CD4-positive, alpha-beta T cell (primary cell): ENCODE measurements around the gene KCNMA1. TPM values are rescaled to one million over a fixed set of nuclear protein-coding genes. Genes with fewer than 3 reads are reported as not detected.

Source experiments
- ATAC-seq: fragments of 200-7000 bp; cut with Tn5 transposase; one replicate; pipeline ENCODE4 v1.10.0; 2022; ENCODE audit warnings: mild to moderate bottlenecking; ENCODE audit not compliant: poor library complexity
- CTCF ChIA-PET: fragments of 350-600 bp; sonication (Branson Sonifier 250); formaldehyde crosslinking; loops from one replicate; lab custom pipeline; 2021; ENCODE audit warnings: antibody characterized with exemption, inconsistent platforms; lab: Charles Lee
- POLR2A ChIA-PET: fragments of 350-600 bp; sonication (Branson Sonifier 250); formaldehyde crosslinking; loops from one replicate; lab custom pipeline; 2021; ENCODE audit warnings: antibody characterized with exemption, inconsistent platforms; lab: Charles Lee
- DNase-seq, 14 experiments: peaks; one replicate each; pipeline ENCODE4 v3.0.0-alpha.2; 2013 to 2020; ENCODE audit warnings: mixed read lengths in 2 of 14
- H3K27ac ChIP-seq, 2 donors: one replicate each; pipeline versions ENCODE4 v1.5.1 to v1.7.0; 2013; ENCODE audit warnings: low read length in 2 of 2, low read depth in 1 of 2, mild to moderate bottlenecking in 1 of 2
- H3K27me3 ChIP-seq, 2 experiments: 1 replicate in 1 of 2; 2 replicates in 1 of 2; pipeline versions ENCODE4 v1.6.1 to v1.7.0; 2013; ENCODE audit warnings: low read length in 2 of 2, control low read depth in 1 of 2, mild to moderate bottlenecking in 1 of 2, moderate library complexity in 1 of 2; ENCODE audit not compliant: insufficient read depth in 2 of 2, control insufficient read depth in 1 of 2
- H3K36me3 ChIP-seq: one replicate; pipeline ENCODE4 v1.6.1; 2013; ENCODE audit warnings: low read length, control low read depth; ENCODE audit not compliant: insufficient read depth
- H3K4me1 ChIP-seq: one replicate; pipeline ENCODE4 v1.6.1; 2013; ENCODE audit warnings: low read length, control low read depth; ENCODE audit not compliant: insufficient read depth
- H3K4me3 ChIP-seq: one replicate; pipeline ENCODE4 v1.5.1; 2013; ENCODE audit warnings: mild to moderate bottlenecking, low read length, moderate library complexity
- H3K9me3 ChIP-seq, 2 experiments: 1 replicate in 1 of 2; 2 replicates in 1 of 2; pipeline versions ENCODE4 v1.6.1 to v1.7.0; 2013; ENCODE audit warnings: low read length in 2 of 2, mild to moderate bottlenecking in 2 of 2, control low read depth in 1 of 2, moderate library complexity in 1 of 2; ENCODE audit not compliant: control insufficient read depth in 1 of 2, insufficient read depth in 1 of 2
- H3K27ac Mint-ChIP-seq: one replicate; pipeline ENCODE4 v1.8.0; 2020; ENCODE audit warnings: mixed read lengths
- H3K27me3 Mint-ChIP-seq: one replicate; pipeline ENCODE4 v1.8.0; 2021; ENCODE audit warnings: mixed read lengths
- H3K36me3 Mint-ChIP-seq: one replicate; pipeline ENCODE4 v1.8.0; 2021; ENCODE audit warnings: low read depth, mixed read lengths
- H3K4me1 Mint-ChIP-seq: one replicate; pipeline ENCODE4 v1.8.0; 2021; ENCODE audit warnings: low read depth, mixed read lengths
- H3K4me3 Mint-ChIP-seq: one replicate; pipeline ENCODE4 v1.8.0; 2020; ENCODE audit warnings: mild to moderate bottlenecking, mixed read lengths
- H3K9me3 Mint-ChIP-seq: one replicate; pipeline ENCODE4 v1.8.0; 2020; ENCODE audit warnings: mixed read lengths
- intact Hi-C, 2 experiments: fragments of 100-400 bp; cut with DNase I in 1 of 2; cut with micrococcal nuclease in 1 of 2; formaldehyde crosslinking; loops; one replicate each; pipeline versions ENCODE4 v1.15.1 to v1.9.0; 2023 to 2025; cut with DNase I, micrococcal nuclease
- total RNA-seq, 174 experiments: library from RNA in 2 of 174; stranded (reverse) in 2 of 174; gene quantifications; one replicate each; pipeline ENCODE4 v1.2.3 and lab custom pipeline; 2021 to 2026
- TF ChIP-seq, protein P1 (sequence below): fragments of 200-600 bp; IDR thresholded peaks from one replicate; pipeline ENCODE4 v1.8.0; 2022; ENCODE audit warnings: antibody characterized with exemption, mild to moderate bottlenecking

The KCNMA1 gene
- total RNA-seq, 2 experiments from 2014 or later, result not detected

- POLR2A ChIA-PET, result no interaction called here
- DNase-seq (no peak), ATAC-seq (no peak)
- CTCF ChIA-PET, result no interaction called here
- no peak overlapping the region for H3K27ac Mint-ChIP-seq
- Histone ChIP-seq H3K4me3 (no peak overlapping the region), H3K27ac (no peak overlapping the region), H3K4me1 (no peaks in the 10 kb centered on the region), H3K36me3 (no peaks in the 10 kb centered on the region), H3K9me3 (no peaks in the 10 kb centered on the region), H3K27me3 (peaks cover 0 to 3% of the 10 kb centered on the region in 2 experiments)
- no peak overlapping the region for H3K4me3 Mint-ChIP-seq
- no peaks in the 10 kb centered on the region for H3K4me1 Mint-ChIP-seq
- intact Hi-C loops, result no loop called here
- H3K27me3 Mint-ChIP-seq, result peaks cover 11% of the 10 kb centered on the region
- no peaks in the 10 kb centered on the region for H3K9me3 Mint-ChIP-seq
- no peaks in the 10 kb centered on the region for H3K36me3 Mint-ChIP-seq
- TF ChIP-seq, protein P1, sequence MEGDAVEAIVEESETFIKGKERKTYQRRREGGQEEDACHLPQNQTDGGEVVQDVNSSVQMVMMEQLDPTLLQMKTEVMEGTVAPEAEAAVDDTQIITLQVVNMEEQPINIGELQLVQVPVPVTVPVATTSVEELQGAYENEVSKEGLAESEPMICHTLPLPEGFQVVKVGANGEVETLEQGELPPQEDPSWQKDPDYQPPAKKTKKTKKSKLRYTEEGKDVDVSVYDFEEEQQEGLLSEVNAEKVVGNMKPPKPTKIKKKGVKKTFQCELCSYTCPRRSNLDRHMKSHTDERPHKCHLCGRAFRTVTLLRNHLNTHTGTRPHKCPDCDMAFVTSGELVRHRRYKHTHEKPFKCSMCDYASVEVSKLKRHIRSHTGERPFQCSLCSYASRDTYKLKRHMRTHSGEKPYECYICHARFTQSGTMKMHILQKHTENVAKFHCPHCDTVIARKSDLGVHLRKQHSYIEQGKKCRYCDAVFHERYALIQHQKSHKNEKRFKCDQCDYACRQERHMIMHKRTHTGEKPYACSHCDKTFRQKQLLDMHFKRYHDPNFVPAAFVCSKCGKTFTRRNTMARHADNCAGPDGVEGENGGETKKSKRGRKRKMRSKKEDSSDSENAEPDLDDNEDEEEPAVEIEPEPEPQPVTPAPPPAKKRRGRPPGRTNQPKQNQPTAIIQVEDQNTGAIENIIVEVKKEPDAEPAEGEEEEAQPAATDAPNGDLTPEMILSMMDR, result no peak
Observed at GRCh38 chr10:77510695-77511094, 126.9 kb downstream of the KCNMA1 start.

GRCh38 chr10:77510294-77510693, 127.3 kb downstream of the KCNMA1 start:
- TF ChIP-seq, protein P1, result no peak
- Mint-ChIP-seq H3K4me3 (no peak overlapping the region), H3K36me3 (no peaks in the 10 kb centered on the region), H3K9me3 (no peaks in the 10 kb centered on the region), H3K4me1 (no peaks in the 10 kb centered on the region), H3K27ac (no peak overlapping the region), H3K27me3 (peaks cover 9% of the 10 kb centered on the region)
- H3K9me3 ChIP-seq, result no peaks in the 10 kb centered on the region
- no peak overlapping the region for H3K27ac ChIP-seq
- intact Hi-C loops, result no loop called here
- peaks cover 0 to 3% of the 10 kb centered on the region in 2 experiments for H3K27me3 ChIP-seq
- H3K4me1 ChIP-seq, result no peaks in the 10 kb centered on the region
- ATAC-seq (no peak), DNase-seq (no peak)
- CTCF ChIA-PET, result no interaction called here
- H3K4me3 ChIP-seq, result no peak overlapping the region
- H3K36me3 ChIP-seq, result no peaks in the 10 kb centered on the region
- POLR2A ChIA-PET, result no interaction called here

DNA sequence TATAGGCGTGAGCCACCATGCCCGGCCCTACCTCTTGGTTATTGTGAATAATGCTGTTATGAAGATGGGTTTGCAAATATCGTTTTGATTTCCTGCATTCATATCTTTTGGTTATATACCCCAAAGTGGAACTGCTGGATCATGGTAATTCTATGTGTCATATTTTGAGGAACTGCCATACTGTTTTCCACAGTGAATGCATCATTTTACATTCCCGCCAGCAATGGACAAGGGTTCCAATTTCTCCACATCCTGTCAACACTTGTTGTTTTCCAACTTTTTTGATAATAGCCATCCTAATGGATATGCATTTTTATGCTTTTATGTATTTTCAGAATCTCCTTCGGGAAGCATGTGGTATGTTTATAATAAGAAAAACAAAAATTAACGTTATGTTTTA, 128.2 kb downstream of the KCNMA1 start:
- no peak overlapping the region for H3K27ac ChIP-seq
- Mint-ChIP-seq H3K36me3 (no peaks in the 10 kb centered on the region), H3K27me3 (peaks cover 9% of the 10 kb centered on the region), H3K4me3 (no peak overlapping the region), H3K4me1 (no peaks in the 10 kb centered on the region), H3K9me3 (no peaks in the 10 kb centered on the region), H3K27ac (no peak overlapping the region)
- TF ChIP-seq, protein P1, result no peak
- DNase-seq (no peak), ATAC-seq (no peak)
- ChIA-PET CTCF (no interaction called here), POLR2A (no interaction called here)
- H3K36me3 ChIP-seq, result no peaks in the 10 kb centered on the region
- peaks cover 0 to 3% of the 10 kb centered on the region in 2 experiments for H3K27me3 ChIP-seq
- H3K4me1 ChIP-seq, result no peaks in the 10 kb centered on the region
- intact Hi-C loops, result no loop called here
- H3K4me3 ChIP-seq, result no peak overlapping the region
- no peaks in the 10 kb centered on the region for H3K9me3 ChIP-seq
